GM23248 (cell line): ENCODE measurements around the gene GCNT2. TPM values are rescaled to one million over a fixed set of nuclear protein-coding genes. Genes with fewer than 3 reads are reported as not detected.
"Not testable (repeated sequence)": the region's sequence is repeated elsewhere in the genome, so short reads cannot be mapped to it uniquely, and the experiment has no call there.

Source experiments
- DNase-seq: peaks from one replicate; pipeline ENCODE4 v3.0.0-alpha.2; 2015
- H2AFZ ChIP-seq: fragments of 200-600 bp; sonication (generic); 2 replicates; pipeline ENCODE4 v1.6.1; 2016; ENCODE audit warnings: antibody characterized with exemption
- H3F3A ChIP-seq: fragments of 200-600 bp; sonication (generic); 2 replicates; pipeline ENCODE4 v1.6.1; 2016; ENCODE audit warnings: mild to moderate bottlenecking, antibody characterized with exemption, mixed run types; ENCODE audit not compliant: insufficient read depth
- H3K27ac ChIP-seq: fragments of 200-600 bp; sonication (generic); 2 replicates; pipeline ENCODE4 v1.5.1; 2016; ENCODE audit warnings: mild to moderate bottlenecking
- H3K27me3 ChIP-seq: fragments of 200-600 bp; sonication (generic); replicated peaks from 2 replicates; pipeline ENCODE4 v1.6.1; 2016; ENCODE audit warnings: mild to moderate bottlenecking; ENCODE audit not compliant: insufficient read depth
- H3K36me3 ChIP-seq: fragments of 200-600 bp; sonication (generic); 2 replicates; pipeline ENCODE4 v1.6.1; 2016; ENCODE audit warnings: low read depth, mild to moderate bottlenecking
- H3K4me1 ChIP-seq: fragments of 200-600 bp; sonication (generic); 2 replicates; pipeline ENCODE4 v1.6.1; 2016; ENCODE audit warnings: mild to moderate bottlenecking; ENCODE audit not compliant: insufficient read depth
- H3K4me2 ChIP-seq: fragments of 200-600 bp; sonication (generic); one replicate; pipeline ENCODE4 v1.6.1; 2016; ENCODE audit warnings: mild to moderate bottlenecking; ENCODE audit not compliant: unreplicated experiment
- H3K4me3 ChIP-seq: fragments of 200-600 bp; sonication (generic); 2 replicates; pipeline ENCODE4 v1.5.1; 2016; ENCODE audit warnings: mild to moderate bottlenecking
- H3K79me2 ChIP-seq: fragments of 200-600 bp; sonication (generic); 2 replicates; pipeline ENCODE4 v1.6.1; 2016; ENCODE audit warnings: mild to moderate bottlenecking; ENCODE audit not compliant: insufficient read depth
- H3K9ac ChIP-seq: fragments of 200-600 bp; sonication (generic); 2 replicates; pipeline ENCODE4 v1.6.1; 2016; ENCODE audit warnings: mild to moderate bottlenecking
- H3K9me2 ChIP-seq: fragments of 200-600 bp; sonication (generic); 2 replicates; pipeline ENCODE4 v1.6.1; 2016; ENCODE audit warnings: mixed run types, mild to moderate bottlenecking, moderate library complexity; ENCODE audit not compliant: insufficient read depth
- H3K9me3 ChIP-seq: fragments of 200-600 bp; sonication (generic); one replicate; pipeline ENCODE4 v1.6.1; 2017; ENCODE audit warnings: low read depth
- H4K20me1 ChIP-seq: fragments of 200-600 bp; sonication (generic); 2 replicates; pipeline ENCODE4 v1.6.0; 2016; ENCODE audit not compliant: insufficient read depth
- EZH2 ChIP-seq: fragments of 200-600 bp; sonication (generic); IDR thresholded peaks from 2 replicates; pipeline ENCODE4 v1.6.1; 2018; ENCODE audit warnings: antibody characterized with exemption, mild to moderate bottlenecking; ENCODE audit not compliant: insufficient read depth, poor library complexity, severe bottlenecking
- EZH2phosphoT487 ChIP-seq: fragments of 200-600 bp; sonication (generic); IDR thresholded peaks from 2 replicates; pipeline ENCODE4 v1.6.1; 2018; ENCODE audit warnings: antibody characterized with exemption, moderate library complexity, mild to moderate bottlenecking, low read depth; ENCODE audit not compliant: insufficient read depth
- WGBS, 2 experiments: methylation state at CpG; one replicate each; pipeline ENCODE4 v1.1.6; 2015 to 2017; ENCODE audit warnings: low lambda C conversion rate in 2 of 2, low coverage in 1 of 2; ENCODE audit errors: missing lambda C conversion rate in 2 of 2; 5-methylcytosine and 5-hydroxymethylcytosine counted together
- in situ Hi-C: fragments of 300-500 bp; cut with MboI; formaldehyde crosslinking; loops from 2 replicates; pipeline ENCODE4 v1.15.0; 2020
- polyA plus RNA-seq: library from polyadenylated mRNA; unstranded; fragments of >200 nt; fragmentation: Nextera tagmentation; extraction: Ambion mirVana; gene quantifications from 2 replicates; pipeline ENCODE4 v1.2.1, GENCODE V29; 2016
- total RNA-seq: library from RNA; depleted of rRNA; stranded (reverse); fragments of >200 nt; shearing (Covaris generic); gene quantifications from 2 replicates; pipeline ENCODE4 v1.2.3, GENCODE V29; 2014

Gene GCNT2
- total and polyA plus RNA-seq, 2 experiments from 2014 or later = not detected

DNA sequence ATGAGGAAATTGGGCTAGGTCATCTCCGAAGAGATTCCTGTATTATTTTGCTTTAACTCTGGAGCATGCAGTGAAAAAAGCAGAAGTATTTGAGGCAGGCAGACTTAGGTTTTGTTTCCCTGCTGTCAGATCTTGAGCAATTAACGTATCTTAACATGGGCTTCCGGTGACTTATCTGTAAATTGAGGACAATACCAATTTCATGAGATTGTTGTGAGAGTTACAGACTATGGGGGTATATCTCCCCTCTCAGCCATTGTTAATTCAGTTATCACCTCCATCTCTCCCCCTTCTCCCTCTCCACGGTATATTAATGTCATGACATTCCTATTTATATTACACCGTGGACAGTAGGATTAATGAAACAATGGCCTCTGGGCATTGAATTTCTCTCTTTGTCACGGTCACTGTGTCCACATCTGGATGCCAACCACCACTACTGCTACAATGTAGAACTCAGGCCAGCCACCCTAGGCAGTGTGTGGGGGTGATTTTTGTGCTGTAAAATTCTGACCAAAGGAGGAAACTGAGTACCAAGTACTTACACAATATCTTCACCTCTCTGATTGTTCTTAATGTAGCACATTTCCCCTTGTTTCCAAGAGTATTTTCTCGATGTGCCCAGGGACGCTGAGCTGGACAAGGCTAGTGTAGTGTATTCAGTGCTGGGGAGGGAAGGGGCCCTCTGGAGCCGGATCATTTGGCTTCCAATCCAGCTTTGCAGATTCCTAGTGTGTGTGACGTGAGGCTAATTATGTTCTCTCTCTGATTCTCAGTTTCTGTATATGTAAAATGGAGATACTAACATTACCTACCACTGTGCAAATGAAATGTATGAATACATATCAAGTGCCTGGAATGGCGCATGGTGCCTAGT lies 77.2 kb downstream of the GCNT2 start:
- TF ChIP-seq EZH2phosphoT487 (no peak), EZH2 (no peak)
- Histone ChIP-seq H2AFZ (no peak overlapping the region), H3K27ac (no peak overlapping the region), H3K27me3 (no peaks in the 10 kb centered on the region), H3K4me3 (no peak overlapping the region), H3K4me2 (no peak overlapping the region), H3K36me3 (no peaks in the 10 kb centered on the region), H3K9me3 (no peaks in the 10 kb centered on the region), H3K9me2 (no peaks in the 10 kb centered on the region), H3F3A (no peaks in the 10 kb centered on the region), H3K79me2 (no peaks in the 10 kb centered on the region), H3K9ac (no peak overlapping the region), H4K20me1 (no peaks in the 10 kb centered on the region), H3K4me1 (no peaks in the 10 kb centered on the region)
- no peak for DNase-seq
- WGBS, 2 experiments = 27 to 35% methylated on average over 11 of the region's 11 CpGs
- in situ Hi-C loops = no loop called here

DNA sequence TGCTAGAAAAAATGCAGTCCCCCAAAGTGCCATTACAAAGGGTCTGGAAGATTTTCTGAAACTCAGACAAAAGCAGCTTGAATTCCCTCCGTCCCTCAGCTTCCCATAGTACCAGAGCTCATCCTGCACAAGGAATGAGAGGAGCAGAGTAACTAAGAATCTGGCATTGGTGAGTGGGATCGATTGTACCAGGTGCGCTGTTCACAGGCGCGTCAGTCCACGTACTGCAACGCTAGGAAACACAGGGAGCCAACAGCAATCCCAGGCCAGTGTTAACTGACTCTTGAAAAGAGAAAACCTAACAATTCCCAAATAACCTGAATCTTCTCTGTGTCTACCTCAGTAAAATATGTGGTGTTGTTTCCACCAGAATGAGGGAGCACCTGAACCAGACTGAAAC lies 77.9 kb downstream of the GCNT2 start:
- Histone ChIP-seq H3K36me3 (no peaks in the 10 kb centered on the region), H3K4me1 (no peaks in the 10 kb centered on the region), H3K9me3 (no peaks in the 10 kb centered on the region), H3K4me3 (no peak overlapping the region), H3K4me2 (no peak overlapping the region), H3K79me2 (no peaks in the 10 kb centered on the region), H3K27me3 (no peaks in the 10 kb centered on the region), H3K9ac (no peak overlapping the region), H3K9me2 (no peaks in the 10 kb centered on the region), H3F3A (no peaks in the 10 kb centered on the region), H3K27ac (no peak overlapping the region), H2AFZ (no peak overlapping the region), H4K20me1 (no peaks in the 10 kb centered on the region)
- DNase-seq = no peak
- 60 to 64% methylated on average over 7 of the region's 7 CpGs for WGBS, 2 experiments
- in situ Hi-C loops = no loop called here
- TF ChIP-seq EZH2 (no peak), EZH2phosphoT487 (no peak)

DNA sequence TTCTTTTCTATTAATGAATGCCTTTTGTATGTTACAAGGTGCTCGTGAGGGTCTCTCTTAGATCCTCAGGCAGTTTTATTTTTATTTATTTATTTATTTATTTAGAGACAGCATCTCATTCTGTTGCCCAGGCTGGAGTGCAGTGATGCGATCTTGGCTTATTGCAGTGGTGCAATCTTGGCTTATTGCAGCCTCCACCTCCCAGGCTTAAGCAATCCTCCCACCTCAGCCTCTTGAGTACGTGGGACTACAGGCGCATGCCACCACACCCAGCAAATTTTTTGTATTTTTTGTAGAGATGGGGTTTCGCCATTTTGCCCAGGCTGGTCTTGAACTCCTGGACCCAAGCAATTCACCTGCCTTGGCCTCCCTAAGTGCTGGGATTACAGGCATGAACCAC lies 79.5 kb downstream of the GCNT2 start:
- H3K4me3 ChIP-seq, in situ Hi-C loops, H4K20me1 ChIP-seq, H3F3A ChIP-seq, DNase-seq, H3K9ac ChIP-seq, H3K4me1 ChIP-seq, H3K9me3 ChIP-seq, H3K27ac ChIP-seq, H2AFZ ChIP-seq, H3K79me2 ChIP-seq, H3K36me3 ChIP-seq, H3K4me2 ChIP-seq, H3K27me3 ChIP-seq, H3K9me2 ChIP-seq: not testable (repeated sequence)
- 39 to 45% methylated on average over 5 of the region's 5 CpGs for WGBS, 2 experiments

DNA sequence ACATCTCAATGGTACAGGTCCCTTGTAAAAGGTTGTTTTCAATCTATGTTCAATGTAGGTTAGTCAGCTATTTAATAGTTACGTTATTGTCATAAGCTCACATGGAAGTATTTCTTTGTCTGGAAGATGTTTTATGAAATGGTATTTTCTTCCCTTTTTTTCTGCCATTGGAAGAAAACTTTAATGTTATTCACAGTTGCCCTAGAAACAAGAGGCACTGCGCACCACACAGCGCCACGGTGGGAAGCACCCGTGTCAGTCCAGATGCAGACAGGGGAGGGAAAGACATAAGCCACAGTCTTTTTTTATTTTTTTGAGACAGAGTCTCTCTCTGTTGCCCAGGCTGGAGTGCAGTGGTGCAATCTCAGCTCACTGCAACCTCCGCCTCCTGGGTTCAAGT lies 82.1 kb downstream of the GCNT2 start:
- no peak for TF ChIP-seq EZH2phosphoT487
- TF ChIP-seq EZH2 = no peak
- H3K9me2 ChIP-seq = no peaks in the 10 kb centered on the region
- H3K4me3 ChIP-seq = no peak overlapping the region
- no peak overlapping the region for H3K27ac ChIP-seq
- no peaks in the 10 kb centered on the region for H3K9me3 ChIP-seq
- no peaks in the 10 kb centered on the region for H3K27me3 ChIP-seq
- no peaks in the 10 kb centered on the region for H3K4me1 ChIP-seq
- H3K36me3 ChIP-seq = no peaks in the 10 kb centered on the region
- H4K20me1 ChIP-seq = no peaks in the 10 kb centered on the region
- no peaks in the 10 kb centered on the region for H3F3A ChIP-seq
- no peak overlapping the region for H3K4me2 ChIP-seq
- no peak for DNase-seq
- WGBS, 2 experiments = 52 to 66% methylated on average over 6 of the region's 6 CpGs
- in situ Hi-C loops = no loop called here
- no peak overlapping the region for H2AFZ ChIP-seq
- H3K79me2 ChIP-seq = no peaks in the 10 kb centered on the region
- H3K9ac ChIP-seq = no peak overlapping the region

DNA sequence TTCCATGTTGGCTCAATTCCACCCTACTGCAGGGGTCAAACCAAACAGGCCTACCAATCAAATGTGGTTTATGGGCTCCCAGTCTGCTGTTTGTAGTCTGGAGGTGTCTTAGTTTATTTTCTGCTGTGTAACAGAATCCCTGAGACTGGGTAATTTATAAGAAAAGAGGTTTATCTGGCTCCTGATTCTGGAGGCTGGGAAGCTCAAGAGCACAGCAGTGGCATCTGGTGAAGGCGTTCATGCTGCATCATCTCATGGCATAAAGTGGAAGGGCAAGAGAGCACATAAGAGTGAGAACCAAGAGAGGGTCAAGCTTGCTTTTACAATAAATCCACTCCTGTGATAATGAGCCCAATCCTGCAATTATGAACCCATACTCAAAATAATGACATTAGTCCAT lies 87.9 kb downstream of the GCNT2 start:
- Histone ChIP-seq H3K79me2 (no peaks in the 10 kb centered on the region), H3K4me2 (no peak overlapping the region), H3F3A (no peaks in the 10 kb centered on the region), H3K36me3 (no peaks in the 10 kb centered on the region), H3K9me2 (no peaks in the 10 kb centered on the region), H3K9ac (no peak overlapping the region), H3K9me3 (no peaks in the 10 kb centered on the region), H4K20me1 (no peaks in the 10 kb centered on the region), H3K27ac (no peak overlapping the region), H3K4me1 (no peaks in the 10 kb centered on the region), H2AFZ (no peak overlapping the region), H3K27me3 (no peaks in the 10 kb centered on the region), H3K4me3 (no peak overlapping the region)
- 5 to 22% methylated on average over 1 of the region's 1 CpG for WGBS, 2 experiments
- DNase-seq = no peak
- in situ Hi-C loops = no loop called here
- TF ChIP-seq EZH2phosphoT487 (no peak), EZH2 (no peak)
